Tibial nerve (tissue), 3 donors: ENCODE results near the gene CLDN1.

Experiments used
- CTCF ChIP-seq, 5 experiments: fragments of 200-600 bp in 3 of 5; fragments of 450-650 bp in 2 of 5; sonication (generic) in 3 of 5; IDR thresholded peaks; one replicate each; pipeline ENCODE4 v1.5.1; 2016 to 2019; ENCODE audit warnings: antibody characterized with exemption in 5 of 5, mild to moderate bottlenecking in 3 of 5, moderate library complexity in 2 of 5
- POLR2A ChIP-seq, 2 donors: fragments of 450-650 bp; IDR thresholded peaks; one replicate each; pipeline ENCODE4 v1.6.1; 2017; ENCODE audit warnings: antibody characterized with exemption in 2 of 2, mild to moderate bottlenecking in 2 of 2, moderate library complexity in 2 of 2

- TF ChIP-seq POLR2A (IDR thresholded peaks at IDR 0.05) (no peak), CTCF (IDR thresholded peaks at IDR 0.05) (no peak)
Observed at GRCh38 chr3:190362258-190362657, 40.0 kb upstream of the CLDN1 start.
